Measurements from ENCODE around the gene SLC9A2. TPM values are rescaled to one million over a fixed set of nuclear protein-coding genes. Genes with fewer than 3 reads are reported as not detected.

Gene SLC9A2
- total RNA-seq, 1 donor from 2014 or later: 6.8 TPM

DNA sequence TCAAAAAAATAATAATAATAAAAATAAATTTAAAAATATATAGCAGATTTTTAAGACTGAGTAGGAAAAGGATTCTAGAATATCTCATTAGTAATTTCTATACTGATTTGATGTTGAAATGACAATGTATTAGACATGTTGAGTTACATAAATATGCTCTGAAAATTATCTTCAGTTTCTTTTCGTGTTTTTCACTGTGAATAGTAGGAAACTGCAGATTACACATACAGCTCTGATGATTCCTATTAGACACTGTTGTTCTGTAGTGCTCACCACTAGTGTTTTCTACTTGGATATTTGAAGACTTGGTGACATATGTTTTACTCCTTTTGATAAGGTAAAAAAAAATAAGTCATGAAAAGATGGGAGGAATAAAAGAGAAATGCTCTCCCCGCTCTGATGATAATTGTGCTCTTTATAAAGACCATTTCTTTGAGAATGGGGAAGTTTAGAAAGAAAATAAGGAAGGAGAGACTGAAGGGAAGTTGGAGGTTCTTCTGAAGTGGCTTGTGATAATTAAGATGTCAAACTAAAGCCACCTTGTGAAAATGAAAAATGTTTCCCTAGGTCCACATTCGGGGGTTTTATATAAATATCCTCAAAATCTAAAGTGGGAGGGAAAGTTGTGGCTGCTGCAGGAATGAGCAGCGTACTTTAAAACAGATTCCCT lies 52.9 kb downstream of the SLC9A2 start:
- DNase-seq: no peak

GRCh38 chr2:102674370-102674769 lies 55.0 kb downstream of the SLC9A2 start:
- no peak for DNase-seq

- no peak for DNase-seq
Observed at GRCh38 chr2:102674836-102675235, 55.5 kb downstream of the SLC9A2 start.

DNA sequence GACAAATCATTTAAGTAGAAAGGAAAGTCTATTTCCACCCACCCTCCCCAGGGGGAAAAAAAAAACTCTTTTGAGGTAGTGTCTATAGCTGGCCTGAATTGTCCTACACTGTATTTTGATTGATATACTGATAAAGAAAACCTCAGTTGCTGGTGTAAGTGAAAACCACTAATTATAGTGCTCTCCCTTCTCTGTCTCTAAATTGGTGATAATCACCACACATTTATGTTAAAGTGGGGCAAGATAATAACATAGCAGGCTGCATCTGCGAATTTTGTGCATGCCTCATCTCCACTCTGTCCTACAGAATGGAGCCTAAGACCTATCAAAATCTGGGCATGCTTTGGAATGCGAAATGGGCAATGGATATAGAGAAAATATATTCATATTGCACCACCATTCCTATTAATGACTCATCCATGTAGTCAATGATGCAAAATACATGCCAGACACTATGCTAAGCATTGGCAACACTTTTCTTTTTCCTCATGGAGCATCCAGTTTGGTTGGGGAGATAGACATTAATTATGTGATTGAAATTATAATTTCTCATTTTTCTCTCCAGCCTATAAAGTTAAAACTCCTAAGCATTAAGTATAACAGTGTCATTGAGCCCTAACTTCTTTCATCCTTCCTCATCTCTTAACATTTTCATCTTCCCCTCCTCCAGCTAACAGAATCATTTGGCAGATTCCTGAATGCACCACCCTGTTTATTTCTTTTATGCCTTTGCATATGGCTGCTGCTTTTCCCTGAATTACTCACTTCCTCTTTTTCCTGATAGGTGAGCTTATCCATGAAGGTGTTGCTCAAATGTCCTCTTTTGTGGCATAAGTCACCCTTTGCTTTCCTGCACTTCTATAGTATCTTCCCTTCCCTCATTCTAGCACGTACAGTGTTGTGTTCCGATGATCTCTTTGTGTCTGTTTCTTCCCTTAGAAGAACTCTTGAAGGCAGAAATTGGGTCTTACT lies 58.2 kb downstream of the SLC9A2 start:
- DNase-seq: no peak

DNA sequence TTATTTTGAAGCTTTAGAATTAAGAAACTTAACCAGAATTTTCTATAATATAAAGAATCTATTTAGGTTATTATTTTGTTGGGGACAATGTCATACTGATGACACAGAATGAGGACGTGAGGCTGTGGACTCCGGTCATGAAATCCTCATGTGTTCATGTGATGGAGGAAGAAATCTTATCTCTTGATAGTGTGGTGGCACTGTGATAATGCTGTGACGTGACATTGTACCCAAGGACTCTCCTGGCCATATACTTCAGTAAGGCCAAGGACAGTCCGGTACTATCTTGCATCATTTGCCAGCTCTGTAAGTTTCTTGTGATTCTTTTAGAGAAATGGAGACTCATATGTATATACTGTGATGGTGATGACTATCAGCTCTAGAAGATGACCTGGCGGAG lies 59.1 kb downstream of the SLC9A2 start:
- no peak for DNase-seq

DNA sequence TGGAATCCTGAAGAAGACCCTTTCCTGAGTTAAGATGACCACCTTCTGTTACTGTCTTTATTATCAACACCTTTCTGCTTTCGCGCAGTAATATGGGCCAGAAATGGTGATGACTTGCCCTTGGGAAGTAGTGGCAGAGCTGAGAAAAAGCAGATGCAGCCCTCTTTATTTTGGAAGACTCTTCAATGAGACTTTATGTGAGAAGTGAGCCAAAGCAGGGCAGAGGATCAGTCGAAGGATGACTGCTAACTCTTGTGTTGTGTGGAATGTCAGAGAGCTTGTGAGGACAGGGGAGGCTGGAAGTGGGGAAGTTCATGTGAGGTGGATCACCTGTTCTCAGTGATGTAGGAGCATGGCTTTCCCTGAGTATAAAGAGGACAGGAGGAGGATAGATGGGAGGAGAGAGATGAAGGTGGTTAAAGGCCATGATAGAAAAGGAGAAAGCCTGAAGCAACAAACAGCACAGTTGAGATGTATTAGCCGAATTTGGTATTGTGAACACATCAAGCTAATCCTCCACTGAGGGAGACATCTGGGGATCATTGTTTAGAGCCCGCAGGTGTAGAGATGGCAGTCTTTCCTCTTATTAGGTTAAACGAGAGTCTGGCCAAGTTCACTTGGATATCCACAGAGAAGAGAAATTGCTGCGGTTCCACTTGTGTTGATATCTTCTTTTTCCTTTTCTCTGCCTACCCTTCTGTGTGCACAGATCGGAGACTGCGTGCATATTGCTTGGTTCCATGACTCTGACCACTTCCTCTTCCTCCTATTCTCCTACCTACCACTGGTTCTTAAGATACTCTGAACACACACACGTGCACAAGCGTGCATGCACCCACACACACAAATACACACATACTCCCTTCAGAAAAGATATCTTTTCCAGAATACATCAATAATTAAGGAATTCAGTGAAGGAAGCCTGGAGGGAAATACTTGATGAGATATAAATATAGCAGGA lies 67.4 kb downstream of the SLC9A2 start:
- no peak for DNase-seq

DNA sequence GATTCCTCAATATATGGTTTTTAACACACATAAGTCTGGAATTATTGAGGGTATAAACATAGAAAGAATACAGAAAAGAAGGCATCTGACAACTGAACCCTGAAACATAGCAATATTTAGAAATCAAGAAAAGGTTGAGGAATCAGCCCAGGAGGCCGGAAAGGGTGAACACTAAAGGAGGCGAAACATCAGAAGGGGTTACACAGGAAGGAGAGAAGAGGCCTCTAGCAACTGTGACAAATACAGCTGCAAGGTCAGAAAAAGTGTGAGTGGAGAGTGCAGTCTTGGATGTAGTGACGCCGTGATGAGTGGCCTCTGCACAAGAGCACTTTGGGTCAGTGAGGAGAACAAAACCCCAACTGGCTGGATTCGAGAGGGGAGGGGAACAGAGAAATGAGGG lies 70.7 kb downstream of the SLC9A2 start:
- no peak for DNase-seq

GRCh38 chr2:102696463-102696862 lies 77.1 kb downstream of the SLC9A2 start:
- DNase-seq: no peak

DNA sequence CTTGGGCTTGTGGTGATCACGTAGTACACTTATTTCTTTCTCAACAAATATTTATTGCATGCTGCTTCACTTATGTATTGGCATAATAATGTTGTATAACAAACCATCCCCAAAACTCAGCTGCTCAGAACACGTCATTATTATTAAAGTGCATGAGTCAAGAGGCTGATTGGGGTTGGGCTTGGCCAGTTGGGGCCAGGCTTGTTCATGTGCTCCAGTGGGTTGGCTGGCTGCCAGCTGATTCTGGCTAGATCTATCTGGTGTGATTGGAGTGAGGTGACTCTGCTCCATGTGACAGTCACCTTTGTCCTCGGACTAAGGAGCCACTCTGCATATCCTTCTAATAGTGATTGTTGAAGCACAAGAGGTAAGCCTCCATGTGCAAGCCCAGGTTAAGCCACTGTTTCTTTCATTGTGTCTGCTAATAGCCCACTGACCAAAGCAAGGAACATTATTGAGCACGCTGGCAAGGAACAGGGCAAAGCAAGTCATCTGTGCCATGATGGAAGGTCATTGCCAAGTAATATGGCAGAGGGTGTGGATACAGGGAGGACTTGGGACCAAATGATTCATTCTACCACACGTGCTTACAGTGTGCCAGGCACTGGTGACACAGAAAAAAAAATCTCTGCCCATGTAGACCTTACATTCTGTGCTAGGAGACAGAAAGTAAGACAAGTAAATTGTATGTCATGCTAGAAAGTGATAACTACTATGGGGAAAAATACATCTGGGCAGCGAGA lies 79.2 kb downstream of the SLC9A2 start:
- DNase-seq: no peak

DNA sequence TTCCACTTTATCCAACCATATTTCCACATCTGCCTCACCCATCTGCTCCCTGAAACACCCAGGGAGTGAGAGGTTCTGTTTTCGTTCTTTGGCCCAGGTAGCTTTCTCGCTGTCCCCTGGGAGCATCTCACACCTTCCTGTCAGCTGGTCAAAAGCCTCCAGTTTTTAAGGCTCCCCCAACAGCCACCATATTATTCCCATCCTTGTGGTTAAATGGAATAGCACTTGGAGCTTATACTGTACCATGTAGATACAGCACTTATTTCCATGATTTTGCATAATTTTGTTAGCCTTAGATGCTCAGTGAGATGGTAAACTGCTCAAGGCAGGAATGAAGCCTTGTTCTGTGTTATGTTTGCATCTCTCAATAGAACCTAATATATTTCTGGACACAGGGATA lies 84.0 kb downstream of the SLC9A2 start:
- no peak for DNase-seq

- no peak for DNase-seq
Observed at GRCh38 chr2:102703748-102704147, 84.4 kb downstream of the SLC9A2 start.

- DNase-seq: no peak
Observed at GRCh38 chr2:102704531-102704930, 85.2 kb downstream of the SLC9A2 start.

GRCh38 chr2:102707796-102708695 lies 88.7 kb downstream of the SLC9A2 start:
- no peak for DNase-seq

GRCh38 chr2:102708847-102709559 lies 89.7 kb downstream of the SLC9A2 start:
- no peak for DNase-seq

DNA sequence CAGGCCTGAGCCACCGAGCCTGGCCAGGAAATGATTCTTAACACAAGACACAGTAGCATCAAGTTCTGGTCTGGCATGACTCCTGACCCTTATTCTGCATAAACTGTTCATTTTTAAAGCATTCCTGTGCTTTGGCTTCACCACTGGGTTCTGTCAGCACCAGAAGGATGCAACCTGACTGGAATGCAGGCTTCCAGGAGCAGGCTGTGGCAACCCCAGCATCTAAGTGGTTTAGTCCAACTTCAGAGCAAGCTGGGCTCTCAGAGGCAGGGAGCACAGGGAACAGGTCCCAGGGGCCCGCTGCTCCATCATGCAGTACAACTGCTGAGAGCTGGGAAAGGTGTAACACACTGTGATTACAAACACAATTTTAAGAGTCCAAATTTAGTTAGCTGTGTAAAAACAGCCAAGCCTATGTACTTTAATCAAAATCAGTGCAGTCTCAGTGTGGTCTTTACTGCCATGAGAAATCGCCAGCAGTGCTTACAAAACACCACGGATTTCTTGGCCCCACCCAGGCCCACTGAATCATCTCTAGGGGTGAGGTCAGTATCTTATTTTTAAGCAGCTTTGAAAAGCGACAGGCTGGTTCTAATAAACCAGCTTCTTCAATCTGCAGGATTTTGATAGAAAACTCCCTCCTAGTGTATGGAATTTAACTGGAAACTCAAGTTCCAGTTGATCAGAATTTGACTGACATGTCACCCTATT lies 98.1 kb downstream of the SLC9A2 start:
- DNase-seq: no peak

- no peak for DNase-seq
Observed at GRCh38 chr2:102718387-102719316, 99.3 kb downstream of the SLC9A2 start.

DNA sequence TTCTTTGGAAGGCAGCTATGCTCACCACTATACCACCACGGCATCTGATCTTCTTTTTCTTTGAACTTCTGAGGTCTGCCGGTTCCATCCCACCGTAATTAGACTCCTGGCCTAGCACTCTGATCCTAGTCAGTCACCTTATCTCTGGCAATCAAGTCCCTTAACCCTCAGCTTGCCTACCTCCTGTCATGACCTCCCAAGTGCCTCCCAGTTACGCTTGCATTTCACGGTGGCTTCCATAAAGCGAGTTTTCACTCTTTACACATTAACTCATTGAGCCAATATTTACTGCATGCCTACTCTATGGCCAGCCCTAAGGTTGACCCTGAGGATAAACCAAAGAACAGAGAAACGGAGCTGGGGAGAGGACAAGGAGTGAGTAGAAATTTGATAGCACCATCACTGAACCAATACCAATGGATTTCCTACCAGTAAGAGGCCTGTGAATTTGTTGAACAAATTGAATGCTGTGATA lies 104.7 kb downstream of the SLC9A2 start:
- DNase-seq: no peak

DNA sequence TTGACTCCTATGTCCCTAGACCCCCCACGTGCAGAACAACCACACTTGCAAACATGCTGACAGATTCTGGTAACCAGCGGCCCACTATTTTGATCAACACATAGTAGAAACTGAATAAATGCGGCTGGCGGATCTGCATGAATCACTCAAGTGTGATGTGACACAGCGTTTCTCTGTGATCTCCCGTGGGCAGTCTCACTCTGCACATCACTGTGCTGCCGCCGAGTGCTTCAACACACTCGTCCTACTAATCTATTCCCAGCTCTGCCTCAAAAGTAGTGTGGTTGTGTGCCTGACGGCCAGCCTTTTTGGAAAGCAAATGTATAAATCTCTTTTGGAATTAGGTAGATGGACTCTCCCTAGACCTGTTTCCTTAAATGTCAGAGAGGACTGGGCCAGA lies 105.2 kb downstream of the SLC9A2 start:
- no peak for DNase-seq
